Stimulated activated CD4-positive, alpha-beta T cell treated with anti-CD3 and anti-CD28 coated beads, Interleukin-12 subunit alpha, Interleukin-12 subunit beta, amount 100 ng/mL, for 48 hours (primary cell): ENCODE measurements around the gene KCNE2.

ENCODE experiments used
- DNase-seq, 3 donors: peaks; one replicate each; pipeline ENCODE4 v3.0.0-alpha.2; 2020; ENCODE audit warnings: low read depth in 2 of 3, low spot score in 1 of 3

KCNE2 gene

GRCh38 chr21:34363733-34364132 lies at the start of gene KCNE2:
Gene KCNE2, plus strand, starts transcription at chr21:34364006. Its CDS starts 6,473 bp downstream, at chr21:34370479.
- DNase-seq: no peak

- DNase-seq: no peak
These were observed 44.2 kb upstream of the KCNE2 start for GRCh38 chr21:34319585-34319984.

GRCh38 chr21:34320011-34320410 lies 43.8 kb upstream of the KCNE2 start:
- no peak for DNase-seq

- no peak for DNase-seq
These were observed 33.8 kb upstream of the KCNE2 start for GRCh38 chr21:34330055-34330454.

GRCh38 chr21:34331726-34332125 lies 32.1 kb upstream of the KCNE2 start:
- no peak for DNase-seq

GRCh38 chr21:34332347-34332746 lies 31.5 kb upstream of the KCNE2 start:
- no peak for DNase-seq

GRCh38 chr21:34333121-34333739 lies 30.6 kb upstream of the KCNE2 start:
- no peak for DNase-seq

- no peak for DNase-seq
These were observed 28.5 kb upstream of the KCNE2 start for GRCh38 chr21:34335316-34335715.

GRCh38 chr21:34336245-34336644 lies 27.6 kb upstream of the KCNE2 start:
- no peak for DNase-seq

GRCh38 chr21:34336756-34337391 lies 26.9 kb upstream of the KCNE2 start:
- DNase-seq: no peak

GRCh38 chr21:34337741-34338140 lies 26.1 kb upstream of the KCNE2 start:
- no peak for DNase-seq

- DNase-seq: no peak
These were observed 25.6 kb upstream of the KCNE2 start for GRCh38 chr21:34338226-34338625.

- no peak for DNase-seq
These were observed 23.7 kb upstream of the KCNE2 start for GRCh38 chr21:34340061-34340460.

GRCh38 chr21:34342476-34342875 lies 21.3 kb upstream of the KCNE2 start:
- no peak for DNase-seq

- no peak for DNase-seq
These were observed 20.5 kb upstream of the KCNE2 start for GRCh38 chr21:34343347-34343746.

GRCh38 chr21:34343838-34344381 lies 19.9 kb upstream of the KCNE2 start:
- DNase-seq: no peak

GRCh38 chr21:34344584-34344983 lies 19.2 kb upstream of the KCNE2 start:
- no peak for DNase-seq

GRCh38 chr21:34345091-34345871 lies 18.5 kb upstream of the KCNE2 start:
- DNase-seq: no peak

- DNase-seq: no peak
These were observed 17.9 kb upstream of the KCNE2 start for GRCh38 chr21:34345892-34346291.

GRCh38 chr21:34348890-34349519 lies 14.8 kb upstream of the KCNE2 start:
- no peak for DNase-seq

- peak in 2 of 3 donors; percentile 9 to 17 for DNase-seq
These were observed 12.0 kb upstream of the KCNE2 start for GRCh38 chr21:34351786-34352241.
